ENCODE measurements around the gene ENOX1. TPM values are rescaled to one million over a fixed set of nuclear protein-coding genes. Genes with fewer than 3 reads are reported as not detected.

Gene ENOX1
- total RNA-seq, 2 experiments from 2014 or later, result 0.35 to 0.64 TPM

DNA sequence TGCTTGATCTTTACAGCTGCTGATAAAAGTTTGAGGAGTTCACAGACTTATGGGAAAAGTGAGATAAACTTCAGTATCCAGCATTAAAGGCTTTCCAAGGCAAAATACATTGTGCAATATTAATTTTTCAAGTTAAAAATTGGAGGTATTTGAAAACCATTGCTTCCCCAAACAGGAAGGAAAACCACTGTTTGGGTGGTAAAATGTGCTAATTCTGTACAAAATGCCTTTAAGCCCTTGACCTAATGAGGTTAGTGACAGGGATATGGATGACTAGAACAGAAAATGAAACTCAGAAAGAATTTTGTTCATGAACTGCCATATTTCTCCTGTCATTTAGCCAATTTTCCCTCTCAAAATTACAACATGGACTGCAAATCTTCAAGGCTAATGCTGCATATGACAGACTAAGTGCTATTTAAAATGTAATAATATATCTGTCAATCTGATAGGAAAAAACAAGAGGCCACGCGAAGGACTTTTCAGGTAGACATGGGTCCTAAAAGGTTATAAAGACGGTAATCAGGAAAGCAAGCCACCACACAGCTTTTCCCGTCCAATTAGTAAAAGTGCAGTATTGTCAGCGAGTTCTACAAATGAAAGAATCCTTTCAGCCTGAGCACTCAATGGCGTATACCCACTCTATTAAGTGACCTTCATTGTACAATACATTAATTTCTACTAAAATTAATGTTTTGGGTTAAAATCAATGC lies 212.8 kb downstream of the ENOX1 start:
- H3K27ac Mint-ChIP-seq, result no peak overlapping the region
- H3K4me3 Mint-ChIP-seq, result no peak overlapping the region
- CTCF ChIA-PET, result no interaction called here
- no peaks in the 10 kb centered on the region for H3K9me3 Mint-ChIP-seq
- peaks cover 11% of the 10 kb centered on the region for H3K27me3 Mint-ChIP-seq (ENCODE audit: low read depth)
- intact Hi-C loops (cut with micrococcal nuclease), result no loop called here
- H3K4me1 Mint-ChIP-seq (ENCODE audit: low read depth), result peaks cover 3% of the 10 kb centered on the region
- DNase-seq, result no peak
- no peaks in the 10 kb centered on the region for H3K36me3 Mint-ChIP-seq (ENCODE audit: low read depth)

DNA sequence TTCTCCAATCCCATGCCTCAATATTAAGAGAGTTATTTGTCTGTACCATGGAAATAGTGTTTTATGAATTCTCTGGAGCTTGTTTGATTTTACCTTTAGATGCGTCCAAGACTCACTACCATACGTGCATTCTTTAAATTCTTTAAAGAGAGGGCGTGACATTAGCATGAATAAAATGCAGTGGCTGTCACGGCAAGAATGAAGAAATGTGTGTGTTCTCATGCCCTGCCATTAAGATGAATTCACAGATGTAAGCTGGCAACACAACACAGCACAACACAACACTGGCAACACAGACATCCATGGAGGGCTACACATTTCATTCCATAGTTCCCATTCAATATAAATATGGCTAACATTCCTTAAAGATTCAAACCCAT lies 213.4 kb downstream of the ENOX1 start:
- Mint-ChIP-seq H3K27ac (no peak overlapping the region), H3K4me3 (no peak overlapping the region), H3K4me1 (ENCODE audit: low read depth) (peaks cover 3% of the 10 kb centered on the region), H3K9me3 (no peaks in the 10 kb centered on the region), H3K27me3 (ENCODE audit: low read depth) (peaks cover 11% of the 10 kb centered on the region), H3K36me3 (ENCODE audit: low read depth) (no peaks in the 10 kb centered on the region)
- intact Hi-C loops (cut with micrococcal nuclease), result no loop called here
- no peak for DNase-seq
- CTCF ChIA-PET, result no interaction called here

DNA sequence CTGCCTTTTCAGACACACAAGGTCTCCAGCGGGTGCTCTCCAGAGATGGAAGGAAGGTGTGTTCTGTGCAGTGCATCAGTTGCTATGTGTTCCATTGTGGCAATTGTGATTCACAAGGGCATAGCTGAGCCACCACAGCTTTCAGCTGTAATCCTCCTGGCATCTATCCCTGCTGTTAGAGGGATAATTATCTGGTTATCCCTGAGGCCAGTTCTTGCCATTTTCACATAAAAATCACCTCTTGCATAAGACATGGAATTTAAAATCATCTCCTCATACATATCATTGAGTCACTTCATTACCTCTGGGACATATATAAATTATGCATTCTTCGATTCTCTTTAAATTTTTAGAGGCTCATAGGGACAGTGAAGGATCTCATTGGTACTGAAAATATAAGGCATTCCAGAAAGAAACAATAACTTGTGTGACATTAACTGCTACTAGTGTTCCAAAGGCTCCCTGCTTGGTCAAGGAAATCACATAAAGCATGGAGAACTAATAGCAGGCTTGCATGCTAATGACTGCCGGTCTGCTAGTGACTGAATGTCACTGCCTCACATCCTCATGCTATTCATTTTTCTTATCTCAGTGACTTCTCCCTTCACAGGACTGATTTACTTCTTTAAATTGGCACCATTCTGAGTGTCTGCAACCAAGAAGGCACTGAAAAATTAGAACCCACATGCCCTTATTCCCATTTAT lies 214.0 kb downstream of the ENOX1 start:
- H3K4me3 Mint-ChIP-seq, result no peak overlapping the region

GRCh38 chr13:43569658-43570057 lies 217.1 kb downstream of the ENOX1 start:
- no peaks in the 10 kb centered on the region for H3K9me3 Mint-ChIP-seq
- peaks cover 9% of the 10 kb centered on the region for H3K27me3 Mint-ChIP-seq (ENCODE audit: low read depth)
- CTCF ChIA-PET, result no interaction called here
- no peaks in the 10 kb centered on the region for H3K36me3 Mint-ChIP-seq (ENCODE audit: low read depth)
- H3K27ac Mint-ChIP-seq, result no peak overlapping the region
- H3K4me1 Mint-ChIP-seq (ENCODE audit: low read depth), result peaks cover 2% of the 10 kb centered on the region
- no peak for DNase-seq
- no peak overlapping the region for H3K4me3 Mint-ChIP-seq
- intact Hi-C loops (cut with micrococcal nuclease), result no loop called here

More for the DNA sequence above, 214.0 kb downstream of the ENOX1 start:
- H3K36me3 Mint-ChIP-seq (ENCODE audit: low read depth), result no peaks in the 10 kb centered on the region
- no peaks in the 10 kb centered on the region for H3K9me3 Mint-ChIP-seq
- peaks cover 3% of the 10 kb centered on the region for H3K4me1 Mint-ChIP-seq (ENCODE audit: low read depth)
- CTCF ChIA-PET, result no interaction called here
- peaks cover 11% of the 10 kb centered on the region for H3K27me3 Mint-ChIP-seq (ENCODE audit: low read depth)
- intact Hi-C loops (cut with micrococcal nuclease), result no loop called here
- no peak overlapping the region for H3K27ac Mint-ChIP-seq
- DNase-seq, result no peak

DNA sequence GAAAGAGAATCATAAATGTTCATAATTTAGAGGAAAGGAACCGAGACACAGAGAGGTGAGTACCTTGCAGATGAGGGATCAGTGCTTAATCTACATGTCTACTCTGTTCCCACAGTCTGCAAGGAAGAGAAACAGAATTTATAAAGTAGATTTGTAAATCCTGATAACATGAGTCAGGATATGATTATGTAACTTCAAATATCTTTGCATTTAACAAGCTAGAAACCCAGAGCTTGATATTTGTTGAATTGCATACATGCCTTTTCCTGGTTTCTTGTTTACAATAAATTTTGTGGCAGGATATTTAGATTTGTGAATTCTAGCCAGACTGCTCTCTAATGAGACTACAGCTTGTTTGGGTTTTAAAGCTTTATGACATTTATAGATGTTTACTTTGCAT lies 219.2 kb downstream of the ENOX1 start:
- Mint-ChIP-seq H3K36me3 (ENCODE audit: low read depth) (no peaks in the 10 kb centered on the region), H3K27ac (no peak overlapping the region), H3K27me3 (ENCODE audit: low read depth) (peaks cover 8% of the 10 kb centered on the region), H3K4me3 (no peak overlapping the region), H3K9me3 (no peaks in the 10 kb centered on the region), H3K4me1 (ENCODE audit: low read depth) (no peaks in the 10 kb centered on the region)
- intact Hi-C loops (cut with micrococcal nuclease), result no loop called here
- no peak for DNase-seq
- CTCF ChIA-PET, result interaction anchor here (0.6 kb wide), 1 partner anchor 11 kb away, joined by 5 read pairs; no protein-coding TSS in a partner anchor

DNA sequence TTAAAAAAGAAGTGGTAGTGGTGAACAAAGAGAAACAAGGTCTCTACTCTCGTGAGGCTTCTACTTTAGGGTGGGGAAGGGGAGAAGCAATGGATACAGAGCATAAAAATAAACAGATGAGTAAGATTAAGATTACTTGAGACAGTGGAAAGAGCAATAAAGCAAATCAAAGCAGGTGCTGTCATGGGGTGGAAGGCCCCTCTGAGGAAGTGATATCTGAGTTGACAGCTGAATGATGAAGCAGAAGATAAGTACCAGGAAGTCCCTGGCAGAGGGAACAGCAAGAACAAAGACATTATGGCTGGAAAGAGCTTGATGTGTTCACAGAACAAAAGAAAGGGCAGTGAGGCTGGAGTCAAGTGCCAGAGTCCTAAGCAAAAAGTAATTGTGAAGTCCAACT lies 221.8 kb downstream of the ENOX1 start:
- no peak for DNase-seq
- Mint-ChIP-seq H3K4me1 (ENCODE audit: low read depth) (no peaks in the 10 kb centered on the region), H3K27me3 (ENCODE audit: low read depth) (no peaks in the 10 kb centered on the region), H3K27ac (no peak overlapping the region), H3K4me3 (no peak overlapping the region), H3K9me3 (no peaks in the 10 kb centered on the region), H3K36me3 (ENCODE audit: low read depth) (no peaks in the 10 kb centered on the region)
- CTCF ChIA-PET, result interaction anchor here (0.6 kb wide), 1 partner anchor 126 kb away, joined by 3 read pairs; no protein-coding TSS in a partner anchor
- intact Hi-C loops (cut with micrococcal nuclease), result no loop called here

- H3K36me3 Mint-ChIP-seq (ENCODE audit: low read depth), result no peaks in the 10 kb centered on the region
- H3K9me3 Mint-ChIP-seq, result no peaks in the 10 kb centered on the region
- H3K27ac Mint-ChIP-seq, result no peak overlapping the region
- H3K4me1 Mint-ChIP-seq (ENCODE audit: low read depth), result no peaks in the 10 kb centered on the region
- CTCF ChIA-PET, result no interaction called here
- no peaks in the 10 kb centered on the region for H3K27me3 Mint-ChIP-seq (ENCODE audit: low read depth)
- intact Hi-C loops (cut with micrococcal nuclease), result no loop called here
- no peak overlapping the region for H3K4me3 Mint-ChIP-seq
- no peak for DNase-seq
Observed at GRCh38 chr13:43561081-43561480, 225.7 kb downstream of the ENOX1 start.

- H3K27ac Mint-ChIP-seq, result no peak overlapping the region
- DNase-seq, result no peak
- intact Hi-C loops (cut with micrococcal nuclease), result no loop called here
- H3K4me3 Mint-ChIP-seq, result no peak overlapping the region
- CTCF ChIA-PET, result no interaction called here
- H3K9me3 Mint-ChIP-seq, result no peaks in the 10 kb centered on the region
- H3K4me1 Mint-ChIP-seq (ENCODE audit: low read depth), result no peaks in the 10 kb centered on the region
- no peaks in the 10 kb centered on the region for H3K27me3 Mint-ChIP-seq (ENCODE audit: low read depth)
- no peaks in the 10 kb centered on the region for H3K36me3 Mint-ChIP-seq (ENCODE audit: low read depth)
Observed at GRCh38 chr13:43558939-43559338, 227.8 kb downstream of the ENOX1 start.

DNA sequence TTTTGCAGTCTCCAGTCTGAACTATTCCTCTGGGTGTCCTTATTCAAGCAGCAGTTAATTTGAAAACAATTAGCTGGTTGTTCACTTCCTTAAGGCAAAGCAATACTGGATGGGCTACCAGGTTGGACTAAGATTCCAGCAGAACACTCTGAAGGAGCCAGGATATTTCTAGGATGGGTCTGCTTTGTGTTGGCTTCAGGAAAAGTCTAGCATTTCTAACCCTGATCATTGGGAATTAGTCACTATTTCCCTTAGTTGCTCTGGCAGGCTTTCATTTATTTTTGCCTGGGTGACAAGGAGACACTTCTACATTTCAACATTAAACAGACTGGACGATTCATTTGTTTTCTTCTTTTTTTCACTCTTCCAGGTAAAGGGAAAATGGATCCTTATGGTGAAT lies 228.4 kb downstream of the ENOX1 start:
- H3K4me3 Mint-ChIP-seq, result no peak overlapping the region
- DNase-seq, result no peak
- CTCF ChIA-PET, result interaction anchor here (1.4 kb wide), 1 partner anchor 13 kb away, joined by 4 read pairs; no protein-coding TSS in a partner anchor
- no peaks in the 10 kb centered on the region for H3K27me3 Mint-ChIP-seq (ENCODE audit: low read depth)
- no peak overlapping the region for H3K27ac Mint-ChIP-seq
- H3K4me1 Mint-ChIP-seq (ENCODE audit: low read depth), result no peaks in the 10 kb centered on the region
- H3K9me3 Mint-ChIP-seq, result no peaks in the 10 kb centered on the region
- no peaks in the 10 kb centered on the region for H3K36me3 Mint-ChIP-seq (ENCODE audit: low read depth)
- intact Hi-C loops (cut with micrococcal nuclease), result no loop called here

DNA sequence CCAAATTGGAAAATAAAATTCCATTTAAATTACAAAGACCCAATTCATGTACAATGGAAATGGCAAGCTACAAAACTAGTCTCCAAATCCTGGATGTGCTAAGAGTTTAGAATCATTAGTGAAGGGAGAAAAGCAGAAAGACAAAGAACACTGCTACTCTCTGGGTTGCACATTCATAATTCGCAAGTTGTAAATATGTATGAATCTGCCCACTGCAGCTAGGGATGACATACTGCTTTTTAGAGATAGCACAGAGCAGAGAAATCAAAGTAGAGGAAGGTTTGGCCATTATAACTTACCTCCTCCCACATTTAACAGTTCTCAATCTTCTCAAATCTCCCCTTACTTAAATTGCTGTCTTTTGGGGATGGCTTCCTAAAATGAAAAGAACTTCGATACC lies 231.1 kb downstream of the ENOX1 start:
- Mint-ChIP-seq H3K27me3 (ENCODE audit: low read depth) (peaks cover 2% of the 10 kb centered on the region), H3K9me3 (no peaks in the 10 kb centered on the region), H3K4me1 (ENCODE audit: low read depth) (no peaks in the 10 kb centered on the region), H3K27ac (no peak overlapping the region), H3K36me3 (ENCODE audit: low read depth) (no peaks in the 10 kb centered on the region), H3K4me3 (no peak overlapping the region)
- intact Hi-C loops (cut with micrococcal nuclease), result no loop called here
- DNase-seq, result no peak
- CTCF ChIA-PET, result no interaction called here

GRCh38 chr13:43551897-43552456 lies 234.8 kb downstream of the ENOX1 start:
- Mint-ChIP-seq H3K4me3 (no peak overlapping the region), H3K36me3 (ENCODE audit: low read depth) (no peaks in the 10 kb centered on the region), H3K27me3 (ENCODE audit: low read depth) (peaks cover 6% of the 10 kb centered on the region), H3K9me3 (no peaks in the 10 kb centered on the region), H3K4me1 (ENCODE audit: low read depth) (no peaks in the 10 kb centered on the region), H3K27ac (no peak overlapping the region)
- CTCF ChIA-PET, result no interaction called here
- DNase-seq, result no peak
- intact Hi-C loops (cut with micrococcal nuclease), result no loop called here

DNA sequence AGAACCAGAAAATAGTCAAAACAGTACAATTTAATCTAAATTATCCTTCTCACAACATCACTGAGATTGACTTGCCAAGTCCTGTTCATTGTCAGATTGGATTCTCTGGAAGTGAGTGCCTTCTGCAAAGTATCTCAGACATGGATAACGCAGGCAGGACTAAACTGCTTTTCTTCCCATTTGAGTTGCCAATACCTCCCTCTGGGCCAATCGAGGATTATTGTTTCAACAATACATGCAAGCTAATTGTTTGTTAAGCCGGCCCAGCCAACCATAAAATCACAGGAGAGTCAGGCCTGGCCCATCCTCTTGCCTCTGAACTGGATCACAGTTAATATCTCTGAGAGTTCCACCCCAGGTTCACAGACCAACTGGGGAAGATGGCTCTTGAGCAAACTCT lies 240.0 kb downstream of the ENOX1 start:
- intact Hi-C loops (cut with micrococcal nuclease), result no loop called here
- no peak for DNase-seq
- Mint-ChIP-seq H3K27me3 (ENCODE audit: low read depth) (peaks cover 11% of the 10 kb centered on the region), H3K4me3 (no peak overlapping the region), H3K4me1 (ENCODE audit: low read depth) (no peaks in the 10 kb centered on the region), H3K27ac (no peak overlapping the region), H3K9me3 (no peaks in the 10 kb centered on the region), H3K36me3 (ENCODE audit: low read depth) (no peaks in the 10 kb centered on the region)
- CTCF ChIA-PET, result no interaction called here

DNA sequence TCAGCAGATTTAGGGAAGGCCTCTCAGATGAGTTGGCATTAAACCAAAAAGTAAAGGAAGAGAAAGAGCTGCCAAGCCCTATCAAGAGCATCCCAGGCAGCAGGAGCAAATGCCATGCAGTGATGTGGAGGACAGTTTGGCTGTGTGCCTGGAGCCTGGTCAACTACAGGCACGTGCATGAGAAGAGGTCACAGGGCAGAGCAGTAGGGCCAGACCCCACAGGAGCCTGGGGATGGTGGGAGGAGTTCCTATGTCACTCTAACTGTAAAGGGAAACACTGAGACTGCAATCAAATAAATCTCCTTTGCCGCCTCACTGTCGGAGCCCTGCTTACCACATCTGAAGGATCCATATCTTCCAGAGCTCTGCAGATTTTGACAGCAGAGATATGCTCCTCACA lies 240.5 kb downstream of the ENOX1 start:
- H3K4me3 Mint-ChIP-seq, result no peak overlapping the region
- no peaks in the 10 kb centered on the region for H3K4me1 Mint-ChIP-seq (ENCODE audit: low read depth)
- H3K36me3 Mint-ChIP-seq (ENCODE audit: low read depth), result no peaks in the 10 kb centered on the region
- no peak overlapping the region for H3K27ac Mint-ChIP-seq
- CTCF ChIA-PET, result no interaction called here
- no peak for DNase-seq
- intact Hi-C loops (cut with micrococcal nuclease), result no loop called here
- H3K27me3 Mint-ChIP-seq (ENCODE audit: low read depth), result peaks cover 10% of the 10 kb centered on the region
- H3K9me3 Mint-ChIP-seq, result no peaks in the 10 kb centered on the region

Data from activated naive CD4-positive, alpha-beta T cell treated with anti-CD3 and anti-CD28 coated beads for 36 hours (primary cell).